Left lung (tissue), 10 donors: Measurements from ENCODE around the gene JAM3. TPM values are rescaled to one million over a fixed set of nuclear protein-coding genes. Genes with fewer than 3 reads are reported as not detected.

Experiments
- ATAC-seq: fragments of 200-7000 bp; cut with Tn5 transposase; one replicate; pipeline ENCODE4 v1.9.1; 2020; ENCODE audit warnings: moderate library complexity
- DNase-seq, 4 donors: peaks; one replicate each; pipeline ENCODE4 v3.0.0-alpha.2; 2013 to 2020
- H3K27ac ChIP-seq, 2 donors: fragments of 200-600 bp; sonication (generic) in 1 of 2; one replicate each; pipeline versions ENCODE4 v1.5.0 to v1.8.0; 2020 to 2021
- H3K27me3 ChIP-seq, 2 donors: fragments of 200-600 bp; sonication (generic) in 1 of 2; one replicate each; pipeline versions ENCODE4 v1.5.0 to v1.8.0; 2020 to 2021
- H3K36me3 ChIP-seq, 2 donors: fragments of 200-600 bp; sonication (generic) in 1 of 2; one replicate each; pipeline versions ENCODE4 v1.5.0 to v1.8.0; 2020 to 2021
- H3K4me1 ChIP-seq, 2 donors: fragments of 200-600 bp; one replicate each; pipeline ENCODE4 v1.8.0; 2021
- H3K4me3 ChIP-seq, 2 donors: fragments of 200-600 bp; sonication (generic) in 1 of 2; one replicate each; pipeline versions ENCODE4 v1.5.0 to v1.8.0; 2020 to 2021; ENCODE audit warnings: mild to moderate bottlenecking in 1 of 2
- H3K9me3 ChIP-seq, 2 donors: fragments of 200-600 bp; sonication (generic) in 1 of 2; one replicate each; pipeline versions ENCODE4 v1.5.0 to v1.8.0; 2020 to 2021
- intact Hi-C, 2 donors: fragments of 100-400 bp; cut with DNase I; formaldehyde crosslinking; loops; one replicate each; pipeline versions ENCODE4 v1.11.2 to v1.14.2; 2022
- polyA plus RNA-seq, 6 donors: library from polyadenylated mRNA; unstranded; fragments of 120-200 nt; gene quantifications; one replicate each; pipeline ENCODE4 v1.2.1, GENCODE V29; 2013; ENCODE audit not compliant: insufficient read length in 6 of 6
- total RNA-seq, 2 donors: library from RNA; stranded (reverse); fragmentation: NEBNext Ultra II Directional; extraction: Animal tissue kit (Norgen Biotek cat#: 25700); gene quantifications; one replicate each; pipeline ENCODE4 v1.2.1, GENCODE V29; 2021
- TF ChIP-seq, protein P1 (sequence below), 2 donors: fragments of 200-600 bp; sonication (generic) in 1 of 2; IDR thresholded peaks; one replicate each; pipeline versions ENCODE4 v1.5.0 to v1.8.0; 2021; ENCODE audit warnings: antibody characterized with exemption in 2 of 2
- donor health status: DM: no; HTN: yes; CAD: no.
- donor health status: DM: no; HTN: no; CAD: no.

The JAM3 gene
- total and polyA plus RNA-seq, 8 donors: 29.4 to 85.4 (median 73.0) TPM

GRCh38 chr11:134155946-134156865 lies 87.3 kb downstream of the JAM3 start:
- H3K27ac ChIP-seq: no peak overlapping the region
- TF ChIP-seq, protein P1, sequence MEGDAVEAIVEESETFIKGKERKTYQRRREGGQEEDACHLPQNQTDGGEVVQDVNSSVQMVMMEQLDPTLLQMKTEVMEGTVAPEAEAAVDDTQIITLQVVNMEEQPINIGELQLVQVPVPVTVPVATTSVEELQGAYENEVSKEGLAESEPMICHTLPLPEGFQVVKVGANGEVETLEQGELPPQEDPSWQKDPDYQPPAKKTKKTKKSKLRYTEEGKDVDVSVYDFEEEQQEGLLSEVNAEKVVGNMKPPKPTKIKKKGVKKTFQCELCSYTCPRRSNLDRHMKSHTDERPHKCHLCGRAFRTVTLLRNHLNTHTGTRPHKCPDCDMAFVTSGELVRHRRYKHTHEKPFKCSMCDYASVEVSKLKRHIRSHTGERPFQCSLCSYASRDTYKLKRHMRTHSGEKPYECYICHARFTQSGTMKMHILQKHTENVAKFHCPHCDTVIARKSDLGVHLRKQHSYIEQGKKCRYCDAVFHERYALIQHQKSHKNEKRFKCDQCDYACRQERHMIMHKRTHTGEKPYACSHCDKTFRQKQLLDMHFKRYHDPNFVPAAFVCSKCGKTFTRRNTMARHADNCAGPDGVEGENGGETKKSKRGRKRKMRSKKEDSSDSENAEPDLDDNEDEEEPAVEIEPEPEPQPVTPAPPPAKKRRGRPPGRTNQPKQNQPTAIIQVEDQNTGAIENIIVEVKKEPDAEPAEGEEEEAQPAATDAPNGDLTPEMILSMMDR (IDR thresholded peaks at IDR 0.05): no peak
- no peak for ATAC-seq
- peaks cover 0 to 99% of the 10 kb centered on the region in 2 donors for H3K36me3 ChIP-seq
- H3K4me1 ChIP-seq: no peaks in the 10 kb centered on the region
- H3K4me3 ChIP-seq: no peak overlapping the region
- no peak for DNase-seq
- intact Hi-C loops: no loop called here
- H3K27me3 ChIP-seq: no peaks in the 10 kb centered on the region
- no peaks in the 10 kb centered on the region for H3K9me3 ChIP-seq

GRCh38 chr11:134157451-134157850 lies 88.6 kb downstream of the JAM3 start:
- DNase-seq (no peak), ATAC-seq (no peak)
- H3K9me3 ChIP-seq: no peaks in the 10 kb centered on the region
- no peak overlapping the region for H3K4me3 ChIP-seq
- intact Hi-C loops: no loop called here
- no peak overlapping the region for H3K27ac ChIP-seq
- peaks cover 0 to 99% of the 10 kb centered on the region in 2 donors for H3K36me3 ChIP-seq
- TF ChIP-seq, protein P1 (IDR thresholded peaks at IDR 0.05): no peak
- no peaks in the 10 kb centered on the region for H3K27me3 ChIP-seq
- H3K4me1 ChIP-seq: no peaks in the 10 kb centered on the region

DNA sequence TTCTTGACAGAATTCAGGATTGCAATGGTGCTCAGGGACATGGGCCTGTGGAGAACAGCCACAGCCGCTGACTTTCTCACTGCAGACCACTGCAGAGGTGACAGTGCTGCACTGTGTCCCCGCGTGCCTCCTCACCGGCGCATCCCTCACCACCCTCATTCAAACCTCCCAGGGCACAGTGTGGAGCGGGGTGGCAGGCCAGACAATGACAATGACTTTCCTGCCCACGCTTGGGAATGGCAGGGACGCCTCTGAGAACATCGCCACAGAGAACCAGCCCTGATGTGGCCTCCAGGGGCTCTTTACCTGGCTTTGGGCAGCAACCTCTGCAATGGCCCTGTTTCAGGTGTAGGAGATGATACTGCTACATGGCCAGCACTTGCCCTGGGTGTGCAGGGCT lies 89.2 kb downstream of the JAM3 start:
- TF ChIP-seq, protein P1 (IDR thresholded peaks at IDR 0.05): no peak
- no peak for ATAC-seq
- intact Hi-C loops: no loop called here
- H3K27ac ChIP-seq: no peak overlapping the region
- peaks cover 0 to 99% of the 10 kb centered on the region in 2 donors for H3K36me3 ChIP-seq
- H3K27me3 ChIP-seq: no peaks in the 10 kb centered on the region
- no peaks in the 10 kb centered on the region for H3K4me1 ChIP-seq
- no peak for DNase-seq
- H3K9me3 ChIP-seq: no peaks in the 10 kb centered on the region
- no peak overlapping the region for H3K4me3 ChIP-seq

DNA sequence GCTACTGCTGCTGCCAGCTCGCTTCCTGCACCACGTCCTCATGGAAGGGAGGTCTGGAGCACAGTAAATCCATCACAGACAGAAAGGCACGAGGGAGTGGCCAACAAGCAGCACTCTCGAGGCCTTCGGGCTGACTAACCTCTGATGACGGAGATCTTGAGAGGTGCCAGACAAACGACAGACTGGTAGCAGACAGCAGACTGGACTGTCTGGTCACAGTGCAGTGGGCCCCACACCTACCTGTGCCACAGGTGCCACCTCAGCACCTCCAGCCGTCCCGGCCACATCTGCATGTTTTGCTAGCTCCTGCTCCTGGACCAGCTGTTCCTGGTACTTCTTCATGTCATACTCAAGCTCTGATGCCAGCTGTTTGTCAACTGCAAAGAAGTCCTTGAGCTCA lies 90.8 kb downstream of the JAM3 start:
- peaks cover 0 to 94% of the 10 kb centered on the region in 2 donors for H3K36me3 ChIP-seq
- TF ChIP-seq, protein P1 (IDR thresholded peaks at IDR 0.05): no peak
- H3K4me1 ChIP-seq: no peaks in the 10 kb centered on the region
- H3K4me3 ChIP-seq: no peak overlapping the region
- no peak overlapping the region for H3K27ac ChIP-seq
- ATAC-seq (no peak), DNase-seq (no peak)
- intact Hi-C loops: no loop called here
- H3K9me3 ChIP-seq: no peaks in the 10 kb centered on the region
- no peaks in the 10 kb centered on the region for H3K27me3 ChIP-seq

DNA sequence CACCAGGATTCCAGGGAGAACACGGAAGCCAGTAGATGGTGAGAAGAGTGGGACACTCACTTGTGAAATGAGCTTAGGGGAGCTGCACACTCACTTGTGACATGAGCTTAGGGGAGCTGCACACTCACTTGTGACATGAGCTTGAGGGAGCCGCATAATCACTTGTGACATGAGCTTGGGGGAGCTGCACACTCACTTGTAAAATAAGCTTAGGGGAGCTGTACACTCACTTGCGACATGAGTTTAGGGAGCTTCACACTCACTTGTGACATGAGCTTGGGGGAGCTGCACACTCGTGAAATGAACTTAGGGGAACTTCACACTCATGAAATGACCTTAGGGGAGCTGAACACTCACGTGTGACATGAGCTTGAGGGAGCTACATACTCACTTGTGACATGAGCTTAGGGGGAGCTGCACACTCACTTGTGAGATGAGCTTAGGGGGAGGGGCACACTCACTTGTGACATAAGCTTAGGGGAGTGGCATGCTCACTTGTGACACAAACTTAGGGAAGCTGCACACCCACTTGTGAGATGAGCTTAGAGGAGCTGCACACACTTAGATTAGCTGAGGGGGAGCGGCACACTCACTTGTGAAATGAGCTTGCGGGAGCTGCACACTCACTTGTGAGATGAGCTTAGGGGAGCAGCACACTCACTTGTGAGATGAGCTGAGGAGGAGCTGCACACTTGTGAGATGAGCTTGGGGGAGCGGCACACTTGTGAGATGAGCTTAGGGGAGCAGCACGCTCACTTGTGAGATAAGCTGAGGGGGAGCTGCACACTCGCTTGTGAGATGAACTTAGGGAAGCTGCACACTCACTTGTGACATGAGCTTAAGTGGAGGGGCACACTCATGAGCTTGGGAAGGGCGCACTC lies 95.9 kb downstream of the JAM3 start:
- DNase-seq (no peak), ATAC-seq (no peak)
- Histone ChIP-seq H3K27ac (no peak overlapping the region), H3K4me1 (no peaks in the 10 kb centered on the region), H3K27me3 (no peaks in the 10 kb centered on the region), H3K9me3 (no peaks in the 10 kb centered on the region), H3K4me3 (no peak overlapping the region), H3K36me3 (peaks cover 0 to 72% of the 10 kb centered on the region in 2 donors)
- intact Hi-C loops: no loop called here
- TF ChIP-seq, protein P1 (IDR thresholded peaks at IDR 0.05): no peak
